ENCODE data around the gene A3GALT2.

- no peak for TF ChIP-seq CTCF (conservative IDR thresholded peaks at IDR 0.05)
- no peak for TF ChIP-seq ZFX (IDR thresholded peaks at IDR 0.05)
These were observed 36.2 kb upstream of the A3GALT2 start for GRCh38 chr1:33357099-33357498.
